Stimulated activated CD8-positive, alpha-beta memory T cell treated with anti-CD3 and anti-CD28 coated beads, Interleukin-4, amount 100 ng/mL, for 48 hours (primary cell): Measurements from ENCODE around the gene ABTB2.

Source experiments
- DNase-seq: peaks from one replicate; pipeline ENCODE4 v3.0.0-alpha.2; 2020

The ABTB2 gene

GRCh38 chr11:34359548-34359891, 1.7 kb upstream of the ABTB2 start:
- no peak for DNase-seq

- DNase-seq: peak; percentile 79
These were observed 1.1 kb upstream of the ABTB2 start for GRCh38 chr11:34358728-34359547.

- DNase-seq: no peak
These were observed 483 bp upstream of the ABTB2 start for GRCh38 chr11:34358258-34358727.

GRCh38 chr11:34356913-34357700, 703 bp downstream of the ABTB2 start:
- peak; percentile 63 for DNase-seq

- peak; percentile 38 for DNase-seq
These were observed 1.3 kb downstream of the ABTB2 start for GRCh38 chr11:34356576-34356912.

GRCh38 chr11:34356130-34356529, 1.7 kb downstream of the ABTB2 start:
- no peak for DNase-seq

GRCh38 chr11:34355726-34356125, 2.1 kb downstream of the ABTB2 start:
- no peak for DNase-seq

- no peak for DNase-seq
These were observed 3.0 kb downstream of the ABTB2 start for GRCh38 chr11:34354782-34355181.

- DNase-seq: no peak
These were observed 3.9 kb downstream of the ABTB2 start for GRCh38 chr11:34353881-34354280.

- no peak for DNase-seq
These were observed 5.9 kb downstream of the ABTB2 start for GRCh38 chr11:34351687-34352469.

- no peak for DNase-seq
These were observed 6.8 kb downstream of the ABTB2 start for GRCh38 chr11:34351051-34351450.

- DNase-seq: no peak
These were observed 7.9 kb downstream of the ABTB2 start for GRCh38 chr11:34349882-34350281.

GRCh38 chr11:34348919-34349318, 8.9 kb downstream of the ABTB2 start:
- DNase-seq: no peak

- no peak for DNase-seq
These were observed 9.7 kb downstream of the ABTB2 start for GRCh38 chr11:34348096-34348495.

- no peak for DNase-seq
These were observed 11.3 kb downstream of the ABTB2 start for GRCh38 chr11:34346551-34346950.

GRCh38 chr11:34345991-34346480, 11.8 kb downstream of the ABTB2 start:
- DNase-seq: no peak

GRCh38 chr11:34345540-34345876, 12.3 kb downstream of the ABTB2 start:
- no peak for DNase-seq

- DNase-seq: no peak
These were observed 12.9 kb downstream of the ABTB2 start for GRCh38 chr11:34344768-34345539.

- no peak for DNase-seq
These were observed 13.4 kb downstream of the ABTB2 start for GRCh38 chr11:34344410-34344767.

- no peak for DNase-seq
These were observed 14.1 kb downstream of the ABTB2 start for GRCh38 chr11:34343686-34344085.

GRCh38 chr11:34343153-34343552, 14.7 kb downstream of the ABTB2 start:
- no peak for DNase-seq

GRCh38 chr11:34341931-34342533, 15.8 kb downstream of the ABTB2 start:
- DNase-seq: no peak
